Epithelial cell of prostate (primary cell): ENCODE measurements around the gene HSD3B1.

Experiments used
- DNase-seq: peaks from one replicate; pipeline ENCODE4 v3.0.0-alpha.2; 2011; ENCODE audit warnings: low read depth, low spot score
- H3K27ac ChIP-seq: fragments of 450-650 bp; 2 replicates; pipeline ENCODE4 v1.5.1; 2017; ENCODE audit warnings: mild to moderate bottlenecking

HSD3B1 gene

DNA sequence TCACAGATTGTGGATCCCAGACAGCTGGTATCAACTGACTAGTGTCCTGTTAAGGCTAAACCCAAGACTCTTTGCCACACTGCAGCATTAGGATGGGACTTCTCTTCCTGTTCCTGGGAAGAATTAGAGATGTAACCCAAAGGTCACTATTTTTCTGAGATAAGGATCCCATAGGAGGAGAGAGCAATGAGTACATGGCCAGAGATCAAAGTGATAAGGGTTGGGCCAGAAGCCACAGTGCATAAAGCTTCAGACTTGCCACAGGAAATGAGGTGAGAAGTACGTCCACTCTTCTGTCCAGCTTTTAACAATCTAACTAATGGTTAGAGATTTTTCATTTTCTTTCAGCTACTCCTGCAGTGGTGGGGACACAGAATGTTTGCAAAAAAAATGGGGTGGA is at the start of gene HSD3B1:
HSD3B1 (plus strand) TSS at position 270 of the 400 bp plus-strand sequence. CDS start 267 bp downstream, outside the sequence.
- no peak for DNase-seq
- H3K27ac ChIP-seq = no peak within 1 kb of the TSS

DNA sequence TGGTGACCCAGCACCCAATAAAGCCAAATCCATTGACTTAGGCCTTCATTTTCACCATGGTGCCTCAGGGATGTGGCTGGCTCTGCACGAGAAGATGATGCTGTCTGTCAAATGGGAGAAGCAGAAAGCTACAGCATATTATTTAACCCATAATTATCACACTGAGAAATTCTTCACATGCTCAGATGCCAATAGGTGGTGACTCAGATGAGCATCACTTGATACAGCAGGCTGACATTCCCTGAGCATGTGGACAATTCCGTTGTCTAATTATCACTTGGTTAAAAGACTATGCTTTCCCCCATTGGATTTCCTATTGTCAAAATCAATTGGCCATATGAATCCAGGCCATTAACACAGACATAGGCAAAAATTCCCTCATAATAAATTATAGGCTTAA is 44.0 kb upstream of the HSD3B1 start:
- DNase-seq = no peak
- no peak overlapping the region for H3K27ac ChIP-seq

DNA sequence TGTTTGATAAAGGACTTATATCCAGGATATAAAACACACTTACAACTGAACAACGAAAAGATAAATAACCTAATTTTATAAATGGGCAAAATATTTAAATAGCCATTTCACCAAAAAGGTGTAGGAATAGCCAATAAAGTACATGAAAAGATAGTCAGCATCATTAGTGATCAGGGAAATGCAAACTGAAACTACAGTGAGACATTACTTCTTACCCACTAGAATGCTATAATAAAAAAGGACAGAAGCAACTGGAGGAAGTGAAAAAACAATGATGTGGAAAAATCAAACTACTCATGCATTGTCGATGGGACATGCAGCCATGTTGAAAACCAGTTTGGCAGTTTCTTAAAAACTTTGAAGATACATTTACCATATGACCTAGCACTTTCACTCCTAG is 43.4 kb upstream of the HSD3B1 start:
- no peak overlapping the region for H3K27ac ChIP-seq
- no peak for DNase-seq

DNA sequence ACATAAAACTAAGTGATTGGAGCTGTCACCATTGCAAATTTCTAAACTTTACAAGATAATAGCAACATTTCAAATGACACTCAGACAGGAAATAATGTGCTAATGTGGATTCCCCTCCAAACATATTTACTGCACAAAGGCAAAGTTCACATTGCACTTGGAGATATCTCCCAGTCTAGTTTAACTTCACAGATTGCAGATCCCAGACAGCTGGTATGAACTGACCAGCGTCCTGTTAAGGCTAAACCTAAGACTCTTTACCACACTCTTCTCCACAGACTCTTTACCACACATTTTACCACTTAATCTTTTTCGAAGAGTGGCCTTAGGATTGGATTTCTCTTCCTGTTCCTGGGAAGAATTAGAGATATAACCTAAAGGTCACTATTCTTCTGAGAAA is 40.6 kb upstream of the HSD3B1 start:
- DNase-seq = no peak
- H3K27ac ChIP-seq = no peak overlapping the region

- no peak overlapping the region for H3K27ac ChIP-seq
- peak; percentile 39 for DNase-seq
Observed at GRCh38 chr1:119467219-119467618, 39.8 kb upstream of the HSD3B1 start.

- no peak overlapping the region for H3K27ac ChIP-seq
- DNase-seq = no peak
Observed at GRCh38 chr1:119467857-119468668, 38.9 kb upstream of the HSD3B1 start.

- H3K27ac ChIP-seq = no peak overlapping the region
- no peak for DNase-seq
Observed at GRCh38 chr1:119469741-119470140, 37.3 kb upstream of the HSD3B1 start.

DNA sequence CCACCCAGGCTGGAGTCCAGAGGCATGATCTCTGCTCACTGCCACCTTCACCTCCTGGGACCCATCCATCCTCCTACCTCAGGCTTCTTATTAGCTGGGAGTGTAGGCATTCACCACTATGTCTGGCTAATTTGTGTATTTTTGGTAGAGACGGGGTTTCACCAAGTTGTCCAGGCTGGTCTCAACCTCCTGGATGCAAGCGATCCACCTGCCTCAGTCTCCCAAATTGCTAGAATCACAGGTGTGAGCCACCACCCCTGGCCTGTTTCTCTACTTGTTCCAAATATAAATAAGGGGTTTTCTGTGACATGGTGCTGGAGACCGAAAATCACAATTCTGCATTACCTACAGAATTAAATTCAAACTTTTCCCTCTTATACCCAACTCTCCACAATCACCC is 36.6 kb upstream of the HSD3B1 start:
- H3K27ac ChIP-seq = no peak overlapping the region
- no peak for DNase-seq

GRCh38 chr1:119470958-119471357 is 36.1 kb upstream of the HSD3B1 start:
- H3K27ac ChIP-seq = no peak overlapping the region
- DNase-seq = no peak

- no peak overlapping the region for H3K27ac ChIP-seq
- no peak for DNase-seq
Observed at GRCh38 chr1:119471566-119471965, 35.4 kb upstream of the HSD3B1 start.

GRCh38 chr1:119472080-119472818 is 34.8 kb upstream of the HSD3B1 start:
- H3K27ac ChIP-seq = no peak overlapping the region
- no peak for DNase-seq

DNA sequence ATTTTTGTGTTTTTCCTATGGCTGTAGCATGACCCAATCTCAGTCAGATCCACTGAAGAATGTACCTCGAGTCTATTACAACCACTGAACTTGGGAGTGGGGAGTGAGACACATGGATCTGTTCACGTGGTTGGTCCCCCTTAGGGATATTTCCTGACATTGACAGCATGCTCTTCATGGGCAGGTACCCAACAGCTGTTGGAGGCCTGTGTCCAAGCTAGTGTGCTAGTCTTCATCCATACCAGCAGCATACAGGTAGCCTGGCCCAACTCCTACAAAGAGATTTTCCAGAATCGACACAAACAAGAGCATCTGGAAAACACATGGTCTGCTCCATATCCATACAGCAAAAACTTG is 34.2 kb upstream of the HSD3B1 start:
- DNase-seq = no peak
- no peak overlapping the region for H3K27ac ChIP-seq

DNA sequence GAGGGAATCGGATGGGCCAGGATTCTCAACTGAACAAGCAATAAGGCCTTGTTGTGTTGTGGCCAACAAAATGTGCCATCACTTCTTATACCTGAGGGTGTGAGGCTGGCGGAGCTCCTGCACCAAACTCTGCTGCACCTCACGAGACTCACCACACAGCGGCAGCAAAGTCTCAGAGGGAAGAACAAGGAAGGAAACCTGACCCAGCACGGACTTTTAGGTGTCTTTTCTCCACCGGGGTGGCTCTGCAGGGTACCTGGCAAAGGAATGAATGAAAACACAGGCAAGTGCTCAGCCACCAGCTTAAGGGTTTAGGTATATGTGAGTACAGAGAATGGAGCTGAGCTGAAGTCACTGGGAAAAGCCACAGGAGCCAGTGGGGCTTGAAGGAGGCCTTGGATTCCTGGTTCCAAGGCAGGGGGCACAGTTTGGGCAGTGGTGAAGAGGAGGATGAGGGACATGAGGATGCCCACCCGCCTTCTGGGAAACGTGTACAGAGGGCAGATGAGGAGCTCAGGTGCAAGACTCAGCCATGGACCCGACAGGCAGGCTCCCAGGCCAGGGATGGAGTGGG is 31.1 kb upstream of the HSD3B1 start:
- H3K27ac ChIP-seq = no peak overlapping the region
- DNase-seq = no peak

DNA sequence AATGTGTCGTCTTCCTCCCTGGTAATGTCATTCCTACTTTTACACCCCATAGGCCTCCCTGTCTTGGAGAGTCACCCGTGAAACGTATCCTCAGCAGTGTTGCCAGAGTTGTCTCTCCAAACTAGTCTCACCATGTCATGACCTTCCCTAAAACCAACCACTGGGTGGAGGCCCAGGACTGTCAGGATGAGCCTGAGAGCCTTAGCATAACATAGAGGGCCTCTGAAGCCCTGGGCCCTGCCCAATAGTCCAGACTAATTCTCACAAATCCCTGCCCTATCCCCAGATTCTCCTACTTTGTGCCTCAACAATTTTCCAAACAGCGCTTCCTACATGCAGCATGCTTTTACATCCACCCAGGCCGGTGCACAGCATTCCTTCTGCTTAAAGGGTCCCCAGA is 29.3 kb upstream of the HSD3B1 start:
- no peak overlapping the region for H3K27ac ChIP-seq
- DNase-seq = no peak

GRCh38 chr1:119480175-119480574 is 26.8 kb upstream of the HSD3B1 start:
- DNase-seq = no peak
- H3K27ac ChIP-seq = no peak overlapping the region

- no peak for DNase-seq
- H3K27ac ChIP-seq = no peak overlapping the region
Observed at GRCh38 chr1:119481951-119482350, 25.1 kb upstream of the HSD3B1 start.

DNA sequence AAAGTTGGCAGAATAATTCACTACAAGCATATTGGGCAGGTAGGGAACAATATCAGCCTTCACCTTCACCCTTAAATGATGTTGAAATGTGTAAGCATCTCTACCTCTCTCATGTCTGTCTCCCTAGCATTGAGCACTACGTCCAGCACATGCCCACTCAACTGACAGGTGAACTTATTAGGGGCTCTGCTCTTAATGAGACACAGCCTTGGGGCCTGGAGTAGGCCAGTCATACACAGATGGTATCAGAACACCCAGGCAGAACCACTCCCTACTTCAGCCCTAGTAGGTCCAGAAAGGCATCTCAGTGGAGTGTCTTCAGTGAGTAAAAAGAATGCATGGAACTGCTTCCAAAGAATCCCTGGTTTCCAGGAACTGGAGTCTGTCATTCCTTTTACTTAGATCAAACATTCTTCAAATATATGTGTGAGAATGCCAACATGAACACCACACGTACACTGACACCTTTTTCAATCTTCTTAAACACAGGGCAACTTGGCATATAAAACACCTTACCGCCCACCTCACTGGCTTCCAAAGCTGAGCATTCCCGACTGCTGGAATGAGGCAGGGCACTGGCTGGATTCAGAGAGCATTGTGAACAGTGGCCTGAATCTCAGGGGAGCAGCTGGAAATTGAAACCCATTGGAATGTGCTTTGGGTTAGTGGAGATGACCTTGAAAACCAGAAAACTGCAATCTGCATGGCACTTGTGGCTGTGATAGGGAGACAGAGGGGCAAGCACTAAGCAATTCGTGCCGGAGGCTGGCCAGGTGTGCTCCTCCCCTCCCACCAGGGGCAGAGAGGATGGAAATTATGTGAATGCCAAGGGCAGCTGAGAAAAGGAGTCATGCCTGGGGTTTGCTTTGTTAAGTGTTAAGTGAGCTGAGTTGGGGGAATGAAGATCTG is 24.2 kb upstream of the HSD3B1 start:
- no peak overlapping the region for H3K27ac ChIP-seq
- no peak for DNase-seq

GRCh38 chr1:119483441-119484200 is 23.4 kb upstream of the HSD3B1 start:
- no peak overlapping the region for H3K27ac ChIP-seq
- DNase-seq = no peak

GRCh38 chr1:119485201-119485600 is 21.8 kb upstream of the HSD3B1 start:
- DNase-seq = no peak
- no peak overlapping the region for H3K27ac ChIP-seq

GRCh38 chr1:119488216-119488615 is 18.8 kb upstream of the HSD3B1 start:
- DNase-seq = no peak
- H3K27ac ChIP-seq = no peak overlapping the region
